ENCODE data around the gene SMOC1. TPM values are rescaled to one million over a fixed set of nuclear protein-coding genes. Genes with fewer than 3 reads are reported as not detected.

Gene SMOC1
- total and polyA plus RNA-seq, 2 of the 8 experiments (the other 6 are each of a cell fraction or from before 2014, with no cell fraction given) = 1.6 to 2.4 TPM

GRCh38 chr14:69957986-69958385 is 78.8 kb downstream of the SMOC1 start:
- no peak overlapping the region for H3K14ac ChIP-seq (ENCODE audit: insufficient read length)
- H4K8ac ChIP-seq (ENCODE audit: extremely low read depth, insufficient read depth, low read length) = no peak overlapping the region
- H3K27ac ChIP-seq (ENCODE audit: low read depth, low read length) = no peak overlapping the region
- H3K23ac ChIP-seq (ENCODE audit: insufficient read length) = no peak overlapping the region
- H2BK15ac ChIP-seq (ENCODE audit: low read length) = no peak overlapping the region
- H2AFZ ChIP-seq (ENCODE audit: low read length) = no peak overlapping the region
- H4K20me1 ChIP-seq (replicated peaks in 1 of 2; ENCODE audit: control insufficient read depth in 1 of 2, insufficient read depth in 2 of 2, low read length in 2 of 2) = no peaks in the 10 kb centered on the region
- no peak overlapping the region for H2BK20ac ChIP-seq (ENCODE audit: low read length)
- H3K4ac ChIP-seq (replicated peaks; ENCODE audit: insufficient read length, low read depth, low read length) = no peak overlapping the region
- H2BK12ac ChIP-seq (ENCODE audit: low read depth, low read length) = no peak overlapping the region
- no peak overlapping the region for H3K9ac ChIP-seq (replicated peaks in 1 of 4; ENCODE audit: extremely low read depth in 1 of 4, low read depth in 3 of 4, low read length in 3 of 4)
- WGBS, 2 experiments (ENCODE audit: extremely low coverage in 1 of 2, insufficient coverage in 1 of 2, insufficient read length in 1 of 2, insufficient replicate concordance in 2 of 2, low coverage in 1 of 2, low lambda C conversion rate in 2 of 2, missing lambda C conversion rate in 1 of 2) = 92% methylated on average over 1 of the region's 1 CpG; no CpG with 5 or more reads in 1 of the 2 experiments
- no peak overlapping the region for H3K18ac ChIP-seq (ENCODE audit: extremely low read depth, low read length)
- H4K5ac ChIP-seq (ENCODE audit: insufficient read length, low read depth, low read length) = no peak overlapping the region
- no peaks in the 10 kb centered on the region for H3K79me2 ChIP-seq (ENCODE audit: control insufficient read depth in 1 of 2, insufficient read depth in 2 of 2, low read length in 2 of 2)
- ChIA-PET POLR2A (ENCODE audit: partially characterized antibody) (interaction anchor here (0.8 to 1.3 kb wide), 2 partner anchors 10 to 191 kb away, joined by 4 read pairs; partner anchors contain the start of gene SRSF5), CTCF (ENCODE audit: partially characterized antibody) (interaction anchor here (1.3 to 2.4 kb wide), 6 partner anchors 14 to 71 kb away, joined by 3 to 15 read pairs (median 4); no protein-coding TSS in a partner anchor)
- no peak overlapping the region for H2BK5ac ChIP-seq (ENCODE audit: low read depth, low read length)
- no peaks in the 10 kb centered on the region for H3K9me3 ChIP-seq (ENCODE audit: insufficient read depth in 2 of 2, low read depth in 1 of 2, low read length in 1 of 2)
- H3K4me3 ChIP-seq (ENCODE audit: extremely low read depth in 1 of 4, insufficient read depth in 2 of 4, low read depth in 3 of 4, low read length in 4 of 4) = no peak overlapping the region
- no peaks in the 10 kb centered on the region for H3K36me3 ChIP-seq (ENCODE audit: control insufficient read depth in 2 of 4, insufficient read depth in 4 of 4, low read length in 3 of 4)
- no peak overlapping the region for H4K91ac ChIP-seq (replicated peaks; ENCODE audit: insufficient read length, low read length)
- H3K27me3 ChIP-seq (replicated peaks in 1 of 4; ENCODE audit: control insufficient read depth in 3 of 4, extremely low read depth in 1 of 4, insufficient read depth in 3 of 4, low read length in 3 of 4) = no peaks in the 10 kb centered on the region
- no peak overlapping the region for H3K4me2 ChIP-seq (ENCODE audit: insufficient read depth in 1 of 2, low read depth in 2 of 2, low read length in 2 of 2)
- FAIRE-seq (no peak), DNase-seq (ENCODE audit: low read depth in 1 of 2, low spot score in 2 of 2) (no peak)
- H3K56ac ChIP-seq (replicated peaks; ENCODE audit: insufficient read length, low read depth, low read length) = no peak overlapping the region
- no peaks in the 10 kb centered on the region; a peak in 1 of 7 replicates for H3K4me1 ChIP-seq (replicated peaks in 1 of 4; ENCODE audit: control insufficient read depth in 3 of 4, insufficient read depth in 4 of 4, low read length in 3 of 4)
- H3K23me2 ChIP-seq (ENCODE audit: low read depth, low read length) = no peaks in the 10 kb centered on the region
- no peaks in the 10 kb centered on the region for H3K79me1 ChIP-seq (ENCODE audit: low read depth, low read length)
- H2AK5ac ChIP-seq (ENCODE audit: low read depth, low read length) = no peak overlapping the region
- no peak overlapping the region for H2BK120ac ChIP-seq (replicated peaks; ENCODE audit: low read depth, low read length)
- TF ChIP-seq RFX5 (IDR thresholded peaks at IDR 0.05; ENCODE audit: borderline replicate concordance, low read depth, low read length) (no peak), TEAD4 (IDR thresholded peaks at IDR 0.05; ENCODE audit: low read depth, low read length) (no peak), RAD21 (IDR thresholded peaks at IDR 0.05 in 1 of 2, conservative IDR thresholded peaks at IDR 0.05 in 1 of 2; ENCODE audit: low read depth in 2 of 2, low read length in 2 of 2) (no peak), POLR2AphosphoS5 (IDR thresholded peaks at IDR 0.05; ENCODE audit: low read depth, low read length) (no peak), CEBPB (IDR thresholded peaks at IDR 0.05; ENCODE audit: low read depth, low read length) (no peak), RBBP5 (IDR thresholded peaks at IDR 0.05; ENCODE audit: borderline replicate concordance, low read depth, low read length) (no peak), EGR1 (IDR thresholded peaks at IDR 0.05; ENCODE audit: borderline replicate concordance, low read depth, low read length) (no peak), POU5F1 (IDR thresholded peaks at IDR 0.05; ENCODE audit: low read depth, low read length) (no peak), HDAC6 (IDR thresholded peaks at IDR 0.05; ENCODE audit: low read depth, low read length) (no peak), HDAC2 (IDR thresholded peaks at IDR 0.05; ENCODE audit: borderline replicate concordance in 1 of 2, low read depth in 2 of 2, low read length in 2 of 2) (no peak), CBX8 (IDR thresholded peaks at IDR 0.05; ENCODE audit: borderline replicate concordance, low read depth, low read length) (no peak), EZH2 (IDR thresholded peaks at IDR 0.05; ENCODE audit: low read depth, low read length, severe bottlenecking) (no peak), RNF2 (IDR thresholded peaks at IDR 0.05; ENCODE audit: borderline replicate concordance, low read depth, low read length, missing control alignments, poor library complexity, severe bottlenecking) (no peak)

Data from H1 (cell line).